HT1080 (cell line): ENCODE results near the gene DAPP1. TPM values are rescaled to one million over a fixed set of nuclear protein-coding genes. Genes with fewer than 3 reads are reported as not detected.

ENCODE experiments used
- DNase-seq: peaks from one replicate; pipeline ENCODE4 v3.0.0-alpha.2; 2015; ENCODE audit warnings: low read depth
- total RNA-seq: library from RNA; depleted of rRNA; stranded (reverse); fragments of >200 nt; shearing (Covaris generic); gene quantifications from 2 replicates; pipeline ENCODE4 v1.2.3, GENCODE V29; 2014; rRNA removed

DAPP1 gene
- total RNA-seq, 1 experiment from 2014 or later: not detected

DNA sequence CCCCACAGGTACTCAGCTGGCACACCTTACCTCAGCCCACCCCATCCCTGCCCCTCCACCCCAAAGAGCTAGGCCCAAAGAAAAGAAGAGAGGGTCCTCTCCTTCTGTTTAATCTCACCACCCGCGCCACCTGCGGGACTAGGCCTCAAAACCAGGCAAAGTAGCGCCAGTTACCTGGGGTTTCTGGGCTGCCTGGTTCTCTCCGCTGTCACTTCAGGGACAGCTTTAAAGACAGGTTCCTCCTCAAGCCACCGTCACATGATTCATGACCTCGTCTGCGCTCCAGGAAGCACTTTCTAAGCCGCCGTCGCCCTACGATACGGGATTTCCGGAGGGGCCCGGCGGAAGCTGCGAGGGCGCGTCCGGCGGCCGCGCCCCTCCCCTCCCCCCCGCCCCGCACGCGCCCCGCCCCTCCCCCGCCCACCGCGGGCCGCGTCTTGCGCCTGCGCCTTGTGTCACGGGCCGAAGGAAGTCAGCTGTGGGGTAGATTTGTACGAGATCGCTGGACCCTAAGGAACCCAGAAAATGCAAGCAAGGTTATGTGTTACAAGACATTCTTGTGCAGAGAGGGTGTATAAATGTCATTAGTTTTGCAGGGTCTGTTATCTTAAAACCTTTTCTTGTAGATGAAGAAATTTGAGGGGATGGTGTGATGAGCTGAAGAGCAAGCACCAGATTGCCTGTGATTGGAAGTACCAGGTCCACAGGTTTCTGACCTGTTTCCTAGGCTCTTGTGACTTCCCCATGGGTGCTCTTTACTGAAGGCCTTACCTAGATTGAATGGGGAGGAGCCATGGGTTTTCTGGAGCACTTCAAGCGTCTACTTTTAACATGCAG, 77.8 kb downstream of the DAPP1 start, which contains the start of gene LAMTOR3:
TSS of gene LAMTOR3 (minus strand) at position 267 of the 837 bp plus-strand sequence. CDS start 464 bp downstream, outside the sequence.
- peak; percentile 84 for DNase-seq

DNA sequence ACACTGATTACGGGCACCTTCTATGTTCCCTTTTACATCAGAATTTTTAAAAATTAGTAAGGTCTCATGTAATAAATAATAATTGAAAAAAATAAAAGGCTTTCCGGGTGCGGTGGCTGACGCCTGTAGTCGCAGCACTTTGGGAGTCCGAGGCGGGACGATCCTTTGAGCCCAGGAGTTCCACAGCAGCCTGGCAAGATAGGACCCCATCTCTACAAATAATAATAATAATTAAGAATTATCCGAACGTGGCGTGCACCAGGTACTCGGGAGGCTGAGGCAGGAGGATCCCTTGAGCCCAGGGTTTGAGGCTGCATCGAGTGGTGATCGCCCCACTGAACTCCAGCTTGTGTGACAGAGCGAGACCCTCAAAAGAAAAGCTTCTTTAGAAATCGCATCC, 78.4 kb downstream of the DAPP1 start:
- no peak for DNase-seq

DNA sequence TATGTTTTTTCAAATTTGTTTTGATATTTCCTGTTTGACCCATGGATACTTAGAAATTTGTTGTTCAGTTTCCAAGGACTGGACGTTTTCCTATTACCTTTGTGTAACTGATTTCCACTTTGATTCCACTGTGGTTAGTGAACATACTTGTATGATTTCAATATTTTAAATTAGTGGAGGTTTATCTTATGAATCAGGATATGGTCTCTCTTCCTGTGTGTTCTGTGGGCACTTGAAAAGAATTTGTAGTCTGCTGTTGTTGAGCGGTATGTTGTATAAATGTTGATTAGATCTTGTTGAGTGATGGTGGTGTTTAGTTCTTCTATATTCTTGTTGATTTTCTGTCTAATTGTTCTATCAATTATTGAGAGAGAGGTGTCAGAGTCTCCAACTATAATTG, 98.8 kb downstream of the DAPP1 start:
- no peak for DNase-seq

DNA sequence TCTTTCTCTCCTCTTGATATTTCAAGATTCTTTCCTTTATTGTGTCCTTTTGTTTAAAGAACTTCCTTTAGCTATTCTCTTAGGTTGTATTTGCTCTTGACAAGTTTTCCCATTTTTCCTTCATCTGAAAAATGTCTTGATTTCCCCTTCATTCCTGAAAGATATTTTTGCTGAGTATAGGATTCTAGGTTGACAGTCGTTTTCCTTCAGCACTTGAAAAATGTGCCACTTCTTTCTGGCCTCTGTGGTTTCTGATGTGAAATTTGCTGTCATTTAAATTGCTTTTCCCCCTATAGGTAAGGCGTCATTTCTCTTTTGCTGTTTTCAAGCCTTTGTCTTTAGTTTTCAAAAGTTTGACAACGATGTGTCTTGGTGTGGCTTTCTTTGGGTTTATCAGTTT, 100.9 kb downstream of the DAPP1 start:
- DNase-seq: no peak

DNA sequence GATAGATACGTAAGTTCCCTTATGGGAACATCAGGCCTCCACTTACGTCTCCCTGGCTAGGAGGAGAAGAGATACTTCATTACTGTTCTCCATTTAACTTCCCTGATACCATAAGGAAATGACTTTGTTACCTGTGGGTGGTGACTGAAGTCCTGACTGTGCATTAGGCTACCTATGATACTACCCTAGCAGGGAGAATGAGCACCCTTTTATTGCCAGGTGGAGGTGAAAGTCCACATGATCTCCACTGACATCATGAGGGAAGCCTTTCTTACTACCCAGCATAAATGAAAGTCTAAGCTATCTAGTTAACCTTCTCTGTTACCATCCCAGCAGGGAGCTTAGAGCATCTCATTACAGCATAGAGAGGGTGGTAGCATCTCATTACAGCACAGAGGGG, 102.0 kb downstream of the DAPP1 start:
- DNase-seq: no peak

Other genes starting within 250 kb of the DAPP1 start
- gene MTTP, start 242.0 kb upstream of the DAPP1 start, total RNA-seq: 0.02 TPM in 1 of 2 replicates, not detected in the other
- gene C4orf54, start 159.0 kb upstream of the DAPP1 start, total RNA-seq: under 0.01 TPM in 1 of 2 replicates, not detected in the other
- gene LAMTOR3, start 77.6 kb downstream of the DAPP1 start, total RNA-seq: 38.5 and 40.7 TPM in 2 replicates
- gene DNAJB14, start 129.8 kb downstream of the DAPP1 start, total RNA-seq: 20.3 and 29.1 TPM in 2 replicates
- gene H2AZ1, start 133.4 kb downstream of the DAPP1 start, total RNA-seq: 1,059 and 1,227 TPM in 2 replicates